SH-SY5Y (cell line): Measurements from ENCODE around the gene PDE6G.

Source experiments
- GATA2 ChIP-seq: IDR thresholded peaks from 2 replicates; pipeline ENCODE4 v1.6.1; 2011; ENCODE audit warnings: mild to moderate bottlenecking, low read depth, low read length
- GATA3 ChIP-seq: IDR thresholded peaks from 2 replicates; pipeline ENCODE4 v1.6.1; 2011; ENCODE audit warnings: low read depth, mild to moderate bottlenecking, low read length, moderate library complexity

- TF ChIP-seq GATA3 (no peak), GATA2 (no peak)
Observed at GRCh38 chr17:81644976-81645952, 11.1 kb downstream of the PDE6G start.
